Hepatocyte (in vitro differentiated cells): Measurements from ENCODE around the gene LCORL.

Source experiments
- EZH2 ChIP-seq: fragments of 200-600 bp; sonication (generic); IDR thresholded peaks from 2 replicates; pipeline ENCODE4 v1.6.1; 2016; ENCODE audit warnings: antibody characterized with exemption, mild to moderate bottlenecking, borderline replicate concordance
- EZH2phosphoT487 ChIP-seq: fragments of 200-600 bp; sonication (generic); IDR thresholded peaks from one replicate; pipeline ENCODE4 v1.6.1; 2018; ENCODE audit warnings: antibody characterized with exemption, mild to moderate bottlenecking, low read depth, moderate library complexity; ENCODE audit not compliant: unreplicated experiment, severe bottlenecking
- TF ChIP-seq, protein P1 (sequence below): fragments of 200-600 bp; sonication (generic); IDR thresholded peaks from 2 replicates; pipeline ENCODE4 v1.5.1; 2016; ENCODE audit warnings: antibody characterized with exemption, mild to moderate bottlenecking; ENCODE audit not compliant: poor library complexity

DNA sequence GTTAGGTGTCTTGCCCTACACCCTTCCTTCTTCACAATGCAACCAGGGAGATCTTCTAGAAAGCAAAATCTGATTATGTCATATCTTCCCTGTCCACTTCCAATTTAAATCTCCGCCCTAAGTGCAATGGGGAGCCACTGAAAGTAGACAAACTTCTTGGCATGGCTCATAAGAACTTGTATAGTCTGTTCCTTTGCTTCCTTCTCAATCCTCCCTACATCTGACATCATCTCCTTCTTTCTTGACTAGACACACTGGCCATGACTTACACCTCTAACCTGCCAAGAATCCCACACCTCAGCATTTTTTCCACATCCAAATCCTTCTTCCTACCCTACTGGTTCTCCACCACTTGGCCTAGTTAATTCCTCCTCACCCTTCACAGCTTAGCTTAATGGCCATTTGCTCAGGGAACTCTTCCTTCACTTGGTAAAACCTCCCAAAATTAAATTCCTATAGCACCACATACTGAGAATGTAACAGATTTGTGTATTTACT is 155.6 kb downstream of the LCORL start:
- TF ChIP-seq, protein P1, sequence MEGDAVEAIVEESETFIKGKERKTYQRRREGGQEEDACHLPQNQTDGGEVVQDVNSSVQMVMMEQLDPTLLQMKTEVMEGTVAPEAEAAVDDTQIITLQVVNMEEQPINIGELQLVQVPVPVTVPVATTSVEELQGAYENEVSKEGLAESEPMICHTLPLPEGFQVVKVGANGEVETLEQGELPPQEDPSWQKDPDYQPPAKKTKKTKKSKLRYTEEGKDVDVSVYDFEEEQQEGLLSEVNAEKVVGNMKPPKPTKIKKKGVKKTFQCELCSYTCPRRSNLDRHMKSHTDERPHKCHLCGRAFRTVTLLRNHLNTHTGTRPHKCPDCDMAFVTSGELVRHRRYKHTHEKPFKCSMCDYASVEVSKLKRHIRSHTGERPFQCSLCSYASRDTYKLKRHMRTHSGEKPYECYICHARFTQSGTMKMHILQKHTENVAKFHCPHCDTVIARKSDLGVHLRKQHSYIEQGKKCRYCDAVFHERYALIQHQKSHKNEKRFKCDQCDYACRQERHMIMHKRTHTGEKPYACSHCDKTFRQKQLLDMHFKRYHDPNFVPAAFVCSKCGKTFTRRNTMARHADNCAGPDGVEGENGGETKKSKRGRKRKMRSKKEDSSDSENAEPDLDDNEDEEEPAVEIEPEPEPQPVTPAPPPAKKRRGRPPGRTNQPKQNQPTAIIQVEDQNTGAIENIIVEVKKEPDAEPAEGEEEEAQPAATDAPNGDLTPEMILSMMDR, result no peak
- TF ChIP-seq EZH2 (no peak), EZH2phosphoT487 (no peak)
